A549 treated with dexamethasone at 1 μM for 4 hours (cell line): ENCODE data around the gene MAP1LC3B. TPM values are rescaled to one million over a fixed set of nuclear protein-coding genes. Genes with fewer than 3 reads are reported as not detected.

ENCODE experiments used
- total RNA-seq: library from RNA; stranded (reverse); fragments of 200-300 nt; extraction: Qiagen RNA extraction; gene quantifications from 5 replicates; pipeline ENCODE4 v1.2.3, GENCODE V29; 2022

MAP1LC3B gene
- total RNA-seq, result 76.2 to 96.7 TPM (median 80.7 TPM) in 5 replicates

DNA sequence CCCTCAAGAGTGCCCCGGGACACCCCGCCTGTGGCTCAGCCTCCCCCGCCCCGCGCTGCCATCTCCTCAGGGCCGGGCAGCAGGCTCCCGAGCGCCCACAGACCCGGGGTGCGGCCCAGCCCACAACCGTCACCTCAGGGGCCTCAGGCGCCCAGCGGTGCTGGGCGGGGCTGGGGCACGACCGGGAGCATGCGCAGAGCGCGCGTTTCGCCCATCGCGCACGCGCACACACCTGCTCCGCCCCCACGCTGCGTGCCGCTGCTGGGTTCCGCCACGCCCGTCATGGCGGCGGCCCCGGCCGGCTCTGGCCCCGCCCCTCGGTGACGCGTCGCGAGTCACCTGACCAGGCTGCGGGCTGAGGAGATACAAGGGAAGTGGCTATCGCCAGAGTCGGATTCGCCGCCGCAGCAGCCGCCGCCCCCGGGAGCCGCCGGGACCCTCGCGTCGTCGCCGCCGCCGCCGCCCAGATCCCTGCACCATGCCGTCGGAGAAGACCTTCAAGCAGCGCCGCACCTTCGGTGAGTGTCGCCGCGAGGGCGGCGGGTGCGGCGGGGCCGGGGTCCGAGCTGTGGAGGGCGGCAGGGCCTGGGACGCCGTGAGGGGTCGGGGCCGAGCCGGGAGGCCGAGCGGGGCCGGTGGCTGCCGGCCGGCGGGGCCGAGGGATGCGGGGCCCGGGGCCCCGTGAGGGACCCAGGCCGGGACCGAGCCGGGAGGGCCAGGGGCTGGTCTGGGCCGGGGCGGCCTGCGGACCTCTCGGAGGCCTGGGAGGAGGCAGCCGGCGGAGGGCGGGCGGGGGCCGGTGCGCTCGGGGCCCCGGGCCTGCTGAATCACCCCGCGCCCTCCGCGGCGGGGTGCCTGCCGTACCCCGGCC, at the start of gene MAP1LC3B:
TSS of gene MAP1LC3B (plus strand) at position 387 of the 871 bp plus-strand sequence. CDS start at position 479, 92 bp downstream.

DNA sequence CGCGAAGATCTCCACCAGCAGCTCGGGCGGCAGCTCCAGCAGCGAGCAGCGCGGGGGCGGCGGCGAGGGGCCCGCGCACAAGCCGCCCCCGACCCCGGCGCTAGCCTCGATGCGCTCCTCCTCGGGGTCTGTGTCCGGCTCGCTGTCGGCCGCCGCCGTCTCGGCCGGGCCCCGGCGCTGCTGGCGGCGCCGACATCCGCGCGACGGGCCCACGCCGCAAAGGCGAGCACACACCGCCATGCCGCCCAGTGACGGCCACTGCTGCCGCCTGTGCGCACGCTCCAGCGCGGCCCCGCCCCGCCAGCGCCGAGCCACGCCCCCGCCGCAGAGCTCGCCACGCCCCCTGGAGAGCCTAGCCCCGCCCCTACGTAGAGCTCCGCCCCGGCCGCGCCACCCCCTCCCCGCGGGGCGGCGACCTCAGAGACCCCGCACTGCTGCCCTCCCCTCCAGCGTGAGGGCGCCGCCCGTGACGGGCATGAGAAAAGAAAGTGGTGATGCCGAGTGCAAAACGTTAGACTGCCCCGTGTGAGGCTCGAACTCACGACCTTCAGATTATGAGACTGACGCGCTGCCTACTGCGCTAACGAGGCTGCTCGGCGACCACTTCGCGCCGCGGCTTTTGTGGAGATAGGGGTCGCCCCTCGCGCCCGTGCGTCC, 8.5 kb upstream of the MAP1LC3B start, which contains the start of gene FBXO31:
TSS of gene FBXO31 (minus strand) at position 272 of the 657 bp plus-strand sequence. CDS start at position 240, 32 bp downstream.

Other genes starting within 250 kb of the MAP1LC3B start
- gene C16orf95, start 74.9 kb upstream of the MAP1LC3B start, total RNA-seq, result 5.1 to 6.1 TPM (median 5.6 TPM) in 5 replicates
- 18.3 to 31.4 TPM (median 27.9 TPM) in 5 replicates for gene FBXO31, start 8.6 kb upstream of the MAP1LC3B start, total RNA-seq
- 6.0 to 10.3 TPM (median 9.4 TPM) in 5 replicates for gene ZCCHC14, start 100.7 kb downstream of the MAP1LC3B start, total RNA-seq
- gene JPH3, start 210.2 kb downstream of the MAP1LC3B start, total RNA-seq, result 1.5 to 2.3 TPM (median 2.1 TPM) in 5 replicates